OCI-M2 (cell line): ENCODE measurements around the gene ATP5IF1.

Experiments
- DNase-seq: peaks from one replicate; lab custom pipeline; 2025; ENCODE audit not compliant: unreplicated experiment; lab: John Stamatoyannopoulos, UW

Gene ATP5IF1

DNA sequence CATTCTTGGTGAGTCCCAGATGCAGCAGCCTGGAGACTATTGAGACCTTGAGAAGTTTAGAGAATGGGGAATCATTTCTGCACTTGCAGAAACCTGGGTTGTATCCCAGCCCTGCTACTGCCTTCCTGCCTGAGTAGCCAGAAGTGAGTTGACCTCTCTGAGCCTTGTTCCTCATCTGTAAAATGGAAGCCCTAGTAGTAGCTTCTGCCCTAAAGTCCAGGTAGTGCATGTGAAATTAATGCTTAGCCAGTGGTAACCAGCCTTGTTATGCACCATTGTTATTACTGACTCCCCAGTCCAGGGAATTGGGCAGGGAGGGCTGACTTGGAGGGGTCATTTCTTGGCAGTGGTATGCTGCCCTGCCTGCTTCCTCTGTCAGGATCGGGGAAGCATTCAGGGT lies 29.0 kb downstream of the ATP5IF1 start:
- no peak for DNase-seq

DNA sequence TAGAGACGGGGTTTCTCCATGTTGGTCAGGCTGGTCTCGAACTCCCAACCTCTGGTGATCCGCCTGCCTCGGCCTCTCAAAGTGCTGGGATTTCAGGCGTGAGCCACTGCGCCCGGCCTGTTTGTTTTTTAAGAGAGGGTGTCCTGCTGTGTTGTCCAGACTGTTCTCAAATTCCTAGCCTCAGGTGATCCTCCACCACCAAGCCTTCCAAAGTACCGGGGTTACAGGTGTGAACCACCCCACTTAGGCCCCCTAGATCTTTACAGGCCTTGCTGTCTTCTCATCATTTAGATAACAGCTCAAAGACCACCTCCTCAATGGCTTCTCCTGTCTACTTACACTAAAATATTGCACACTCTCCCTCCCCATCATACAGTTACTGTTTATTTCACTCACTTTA lies 29.7 kb downstream of the ATP5IF1 start:
- no peak for DNase-seq

DNA sequence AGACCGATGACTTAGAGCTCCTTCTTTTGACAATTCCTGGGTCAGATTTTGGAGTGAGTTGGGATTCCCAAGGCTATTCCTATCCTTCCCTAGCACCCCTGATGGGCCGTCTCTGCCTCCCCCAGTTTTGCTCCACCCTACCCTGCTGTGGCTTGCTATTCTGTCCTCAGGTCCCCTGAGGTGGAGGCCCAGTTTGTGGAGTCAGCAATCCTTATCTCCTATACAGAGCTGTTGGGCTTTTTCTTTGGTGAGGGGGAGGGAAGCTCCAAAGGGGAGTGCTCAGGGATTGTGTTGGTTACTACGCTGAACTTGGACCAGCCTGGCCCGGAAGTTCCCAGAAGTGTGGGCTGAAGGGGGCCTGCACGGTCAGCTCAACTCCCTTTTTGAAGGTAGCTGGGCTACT lies 31.0 kb downstream of the ATP5IF1 start:
- no peak for DNase-seq

DNA sequence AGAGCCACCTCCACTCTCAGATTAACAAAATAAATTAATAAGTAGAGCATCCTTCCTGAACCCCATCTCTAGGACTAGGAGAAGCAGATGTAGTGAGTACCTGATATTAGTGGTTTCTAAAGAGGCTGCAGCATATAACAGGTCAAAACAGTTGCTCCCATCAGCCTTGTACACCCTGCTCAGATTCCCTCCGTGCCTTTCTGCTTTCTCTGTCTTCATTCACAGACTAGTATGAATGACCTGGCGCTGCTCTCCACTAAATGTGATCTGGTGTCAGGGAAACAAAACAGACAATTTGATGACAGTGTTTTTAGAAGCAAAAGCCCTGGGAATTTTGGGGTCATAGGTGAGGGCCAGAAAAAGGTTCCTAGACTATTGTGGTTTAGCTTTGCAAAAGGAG lies 31.7 kb downstream of the ATP5IF1 start:
- no peak for DNase-seq

DNA sequence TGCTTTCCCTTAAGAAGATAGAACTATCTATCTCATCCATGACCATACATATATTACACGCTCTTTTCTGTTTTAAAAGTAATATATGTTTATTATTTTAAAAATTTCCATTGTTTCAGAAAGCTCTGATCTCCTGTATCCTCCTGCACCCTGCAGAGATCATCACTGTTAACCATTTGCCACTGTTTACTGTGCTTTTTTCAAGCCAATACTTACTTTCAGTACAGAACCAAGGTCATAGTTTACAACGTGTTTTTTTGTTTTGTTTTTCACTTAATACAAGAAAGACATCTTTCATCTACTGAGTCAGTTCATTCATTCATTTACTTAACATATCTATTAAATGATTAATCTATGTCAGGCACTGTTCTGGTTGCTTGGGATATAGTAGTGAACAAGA lies 33.6 kb downstream of the ATP5IF1 start:
- no peak for DNase-seq

DNA sequence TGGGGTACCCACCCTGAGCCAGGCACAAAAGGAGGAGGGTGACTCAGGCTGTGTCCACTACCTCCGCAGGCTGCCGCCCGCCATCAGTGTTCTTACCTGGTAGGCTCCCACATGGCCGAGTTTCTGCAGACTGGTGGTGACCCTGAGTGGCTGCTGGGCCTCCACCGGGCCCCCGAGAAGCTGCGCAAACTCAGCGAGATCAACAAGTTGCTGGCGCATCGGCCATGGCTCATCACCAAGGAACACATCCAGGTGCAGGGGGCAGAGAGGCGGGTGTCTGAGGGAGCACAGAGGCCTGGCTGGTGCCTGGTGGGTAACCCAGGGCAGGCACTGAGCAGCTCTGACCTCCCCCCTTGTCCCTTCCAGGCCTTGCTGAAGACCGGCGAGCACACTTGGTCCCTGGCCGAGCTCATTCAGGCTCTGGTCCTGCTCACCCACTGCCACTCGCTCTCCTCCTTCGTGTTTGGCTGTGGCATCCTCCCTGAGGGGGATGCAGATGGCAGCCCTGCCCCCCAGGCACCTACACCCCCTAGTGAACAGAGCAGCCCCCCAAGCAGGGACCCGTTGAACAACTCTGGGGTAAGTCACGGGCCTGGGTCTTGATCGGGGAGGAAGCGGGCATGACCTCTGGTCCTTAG lies 36.4 kb downstream of the ATP5IF1 start:
- no peak for DNase-seq

DNA sequence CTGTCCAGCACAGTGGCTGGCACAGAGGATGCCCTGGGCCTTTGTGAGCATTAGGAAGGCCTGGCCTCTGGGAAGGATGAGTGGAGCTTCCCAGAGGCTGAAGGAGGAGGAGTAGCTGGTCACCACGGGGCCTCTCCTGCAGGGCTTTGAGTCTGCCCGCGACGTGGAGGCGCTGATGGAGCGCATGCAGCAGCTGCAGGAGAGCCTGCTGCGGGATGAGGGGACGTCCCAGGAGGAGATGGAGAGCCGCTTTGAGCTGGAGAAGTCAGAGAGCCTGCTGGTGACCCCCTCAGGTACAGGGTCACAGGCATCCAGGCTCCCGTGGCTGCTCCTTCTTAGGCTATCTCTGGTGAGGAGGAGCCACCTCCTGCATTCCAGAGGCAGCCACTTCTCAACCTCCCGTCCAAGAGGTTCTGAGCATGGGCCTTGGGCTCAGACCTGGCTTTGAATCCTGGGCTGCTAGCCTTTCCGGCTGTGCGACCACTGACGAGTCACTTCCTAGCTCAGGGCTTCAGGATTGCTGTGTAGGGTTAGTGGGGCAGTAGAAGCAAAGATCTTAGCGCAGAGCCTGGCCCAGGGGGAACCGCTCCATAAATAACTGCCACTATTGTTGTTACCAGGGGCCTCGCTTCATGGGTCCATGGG lies 37.4 kb downstream of the ATP5IF1 start:
- DNase-seq, result no peak

DNA sequence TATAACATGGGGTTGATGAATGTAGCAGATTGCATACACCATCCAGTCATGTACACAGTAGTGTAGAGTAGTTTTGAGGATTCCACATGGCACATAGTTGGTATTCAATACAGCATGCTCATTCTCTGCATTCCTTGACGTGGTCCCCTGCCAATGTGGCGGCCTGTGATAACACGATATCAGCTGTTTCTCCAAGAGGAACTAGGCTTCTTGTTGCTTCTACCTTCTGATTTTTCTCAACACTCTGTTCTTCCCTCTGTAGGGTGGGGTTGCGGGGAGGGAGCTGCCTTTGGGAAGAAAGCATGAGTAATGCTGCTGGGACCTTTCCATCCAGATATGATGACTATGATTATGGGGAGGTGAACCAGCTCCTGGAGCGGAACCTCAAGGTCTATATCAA lies 42.8 kb downstream of the ATP5IF1 start:
- DNase-seq, result peak; percentile 63

DNA sequence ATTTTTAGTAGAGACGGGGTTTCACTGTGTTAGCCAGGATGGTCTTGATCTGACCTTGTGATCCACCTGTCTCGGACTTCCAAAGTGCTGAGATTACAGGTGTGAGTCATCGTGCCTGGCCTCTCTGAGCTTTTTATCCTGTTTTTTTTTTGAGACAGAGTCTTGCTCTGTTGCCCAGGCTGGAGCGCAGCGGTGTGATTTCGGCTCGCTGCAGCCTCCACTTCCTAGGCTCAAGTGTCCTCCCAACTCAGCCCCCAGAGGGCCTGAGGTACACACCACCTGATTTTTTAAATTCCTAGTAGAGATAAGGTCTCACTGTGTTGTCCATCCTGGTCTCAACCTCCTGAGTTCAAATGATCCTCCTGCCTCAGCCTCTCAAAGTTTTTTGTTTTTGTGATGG lies 43.8 kb downstream of the ATP5IF1 start:
- DNase-seq, result no peak

DNA sequence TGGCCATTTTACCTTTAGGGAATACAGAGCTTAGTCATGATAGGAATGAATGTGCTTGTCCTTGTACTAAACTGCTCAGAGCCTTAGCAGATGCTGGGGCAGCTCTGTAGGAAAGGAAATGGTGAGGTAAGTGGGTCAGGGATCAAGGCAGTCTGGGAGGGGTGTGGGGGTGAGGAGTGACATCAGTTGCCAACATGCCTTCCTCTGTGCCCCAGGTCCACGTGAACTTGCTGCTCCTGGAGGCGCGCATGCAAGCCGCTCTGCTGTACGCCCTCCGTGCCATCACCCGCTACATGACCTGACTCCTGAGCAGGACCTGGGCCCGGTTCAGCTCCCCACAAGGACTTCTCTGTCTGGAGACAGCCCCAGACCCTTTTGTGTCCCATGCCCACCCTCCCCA lies 44.6 kb downstream of the ATP5IF1 start:
- no peak for DNase-seq

DNA sequence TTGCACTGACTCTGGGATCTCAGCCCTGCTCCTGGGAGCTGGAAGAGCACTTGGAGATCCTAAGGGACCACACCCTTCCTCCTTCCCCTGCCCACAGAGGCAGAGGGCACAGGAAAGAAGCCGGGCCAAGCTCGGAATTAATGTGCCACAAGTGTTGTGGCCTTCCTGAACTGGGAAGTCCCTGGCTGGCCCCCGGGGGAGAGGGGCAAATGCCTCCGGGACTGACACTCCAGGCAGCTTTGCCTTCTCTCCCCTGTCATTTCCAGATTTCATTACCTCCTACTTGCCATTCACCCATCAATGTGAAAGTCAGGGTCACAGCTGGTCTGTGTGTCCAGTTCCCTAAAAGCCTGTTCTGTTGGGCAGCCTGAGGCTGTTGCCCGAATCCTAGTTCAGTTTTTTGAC lies 45.1 kb downstream of the ATP5IF1 start:
- no peak for DNase-seq

DNA sequence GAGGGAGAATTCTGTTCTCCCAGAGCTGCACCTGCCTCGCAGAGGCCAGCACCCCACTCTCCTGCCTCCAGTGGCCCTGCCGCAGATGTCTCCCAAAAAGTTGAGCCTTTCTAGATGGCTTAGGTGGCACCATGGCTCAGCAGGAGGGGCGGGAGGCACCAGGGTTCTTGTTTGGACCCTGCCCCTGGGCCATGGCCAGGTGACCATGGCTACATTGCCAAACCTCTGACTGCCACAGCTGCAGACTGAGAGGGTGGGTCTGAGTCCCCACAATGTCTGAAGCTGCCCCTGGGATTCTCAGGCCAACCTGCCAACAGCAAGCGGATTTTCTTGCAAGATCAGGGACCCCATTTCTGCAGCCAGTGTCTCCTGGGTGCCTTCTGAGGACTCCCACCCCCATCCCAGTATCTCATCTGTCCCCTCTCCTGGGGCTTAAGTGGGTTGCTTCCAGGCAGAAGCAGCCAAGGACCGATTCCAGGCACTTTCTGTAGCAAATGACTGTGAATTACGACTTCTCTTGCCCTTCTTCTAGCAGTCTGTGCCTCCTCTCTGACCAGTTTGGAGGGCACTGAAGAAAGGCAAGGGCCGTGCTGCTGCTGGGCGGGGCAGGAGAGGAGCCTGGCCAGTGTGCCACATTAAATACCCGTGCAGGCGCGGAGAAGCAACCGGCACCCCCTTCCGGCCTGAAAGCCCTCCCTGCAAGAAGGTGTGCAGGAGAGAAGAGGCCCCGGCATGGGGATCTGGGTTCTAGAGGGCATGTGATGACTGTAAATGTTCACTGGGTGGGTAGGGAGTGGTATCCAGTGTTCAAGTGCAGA lies 45.9 kb downstream of the ATP5IF1 start:
- no peak for DNase-seq

DNA sequence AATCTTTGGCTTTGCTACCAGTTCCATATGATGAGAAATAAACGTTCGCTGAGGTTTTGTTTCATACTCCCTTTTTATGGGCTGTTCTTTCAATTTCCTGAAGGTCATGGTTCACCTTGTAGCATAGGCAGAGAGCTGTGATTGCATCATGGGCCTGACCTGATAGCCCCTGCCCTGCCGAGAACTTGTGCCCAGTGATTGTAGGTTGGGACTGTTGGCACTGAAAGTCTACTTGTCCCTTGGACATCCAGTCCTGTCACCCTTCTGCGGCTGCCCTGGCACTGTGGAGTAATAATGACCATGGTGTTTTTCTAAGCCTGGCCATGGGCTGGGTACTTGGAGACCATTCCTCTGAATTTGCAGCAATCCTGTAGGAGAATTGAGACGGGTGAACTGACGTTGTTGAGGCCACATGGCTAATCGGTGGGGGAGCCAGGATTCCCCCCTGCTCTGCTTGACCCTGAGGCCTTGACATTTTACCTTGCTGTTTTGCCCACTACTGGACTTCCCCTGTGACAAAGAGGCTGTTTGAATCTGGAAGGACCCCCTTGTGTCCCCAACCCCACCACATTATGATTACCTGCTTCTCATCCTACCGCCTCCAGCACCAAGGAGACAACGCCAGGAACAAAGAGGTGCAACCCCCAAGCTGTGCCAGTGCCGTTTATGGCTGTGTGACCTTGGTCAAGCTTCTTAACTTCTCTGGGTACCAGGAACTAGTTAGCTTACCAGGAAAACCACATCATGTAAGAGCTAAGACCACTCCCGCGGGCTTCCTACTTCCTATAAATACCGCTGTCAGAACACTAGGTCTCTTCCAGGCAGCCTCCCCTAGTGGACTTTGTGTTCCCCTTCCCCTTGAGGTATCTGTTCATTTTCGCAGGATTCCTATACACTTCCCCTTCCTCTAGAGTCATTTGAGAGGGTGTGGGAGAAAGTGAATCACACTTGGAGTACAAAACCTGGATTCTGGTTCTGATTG lies 46.8 kb downstream of the ATP5IF1 start:
- DNase-seq, result no peak

DNA sequence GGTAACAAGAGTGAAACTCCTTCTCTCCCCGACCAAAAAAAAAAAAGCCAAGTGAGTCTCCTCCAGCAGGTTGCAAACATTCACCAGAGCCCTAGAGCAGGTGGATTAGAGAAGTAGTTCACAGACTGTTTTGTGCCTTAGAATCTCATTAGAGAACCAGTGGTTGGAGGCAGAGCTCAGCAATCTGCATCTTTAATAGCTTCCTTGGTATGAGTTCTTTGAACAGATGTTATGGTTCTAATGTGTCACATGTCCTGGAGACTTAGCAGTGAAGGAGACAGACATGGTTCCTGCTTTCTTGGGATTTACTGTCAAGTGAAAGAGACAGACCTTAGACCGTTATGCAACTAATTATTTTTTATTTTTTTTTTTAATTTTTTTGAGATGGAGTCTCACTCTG lies 50.2 kb downstream of the ATP5IF1 start:
- DNase-seq, result no peak
